Retinal pigment epithelial cell (primary cell): ENCODE results near the gene HSPB7.
"Not testable (repeated sequence)": the region's sequence is repeated elsewhere in the genome, so short reads cannot be mapped to it uniquely, and the experiment has no call there.

Experiments
- DNase-seq: peaks from one replicate; pipeline ENCODE4 v3.0.0-alpha.2; 2010; ENCODE audit warnings: low read depth
- H3K4me3 ChIP-seq: 2 replicates; pipeline ENCODE4 v1.5.1; 2011; ENCODE audit warnings: mild to moderate bottlenecking, low read length, control low read depth, moderate library complexity
- CTCF ChIP-seq: conservative IDR thresholded peaks from 2 replicates; pipeline ENCODE4 v1.5.1; 2011; ENCODE audit warnings: low read depth, low read length, control low read depth, inconsistent platforms

HSPB7 gene

GRCh38 chr1:16007671-16008341, 10.0 kb downstream of the HSPB7 start:
- no peak for DNase-seq
- no peak for TF ChIP-seq CTCF
- H3K4me3 ChIP-seq = no peak overlapping the region

- peak; percentile 11 for TF ChIP-seq CTCF
- no peak overlapping the region for H3K4me3 ChIP-seq
- no peak for DNase-seq
Measured at GRCh38 chr1:16006552-16007485, 11.0 kb downstream of the HSPB7 start.

GRCh38 chr1:16006010-16006409, 11.8 kb downstream of the HSPB7 start:
- TF ChIP-seq CTCF = no peak
- no peak overlapping the region for H3K4me3 ChIP-seq
- no peak for DNase-seq

GRCh38 chr1:16005597-16005996, 12.2 kb downstream of the HSPB7 start:
- TF ChIP-seq CTCF = no peak

GRCh38 chr1:16001274-16001673, 16.6 kb downstream of the HSPB7 start:
- not testable (repeated sequence) for DNase-seq, H3K4me3 ChIP-seq

More at GRCh38 chr1:16005597-16005996, 12.2 kb downstream of the HSPB7 start:
- DNase-seq = no peak
- H3K4me3 ChIP-seq = no peak overlapping the region

- DNase-seq = no peak
- H3K4me3 ChIP-seq = no peak overlapping the region
- TF ChIP-seq CTCF = no peak
Measured at GRCh38 chr1:15998929-15999328, 18.9 kb downstream of the HSPB7 start.

- no peak overlapping the region for H3K4me3 ChIP-seq
- no peak for DNase-seq
- TF ChIP-seq CTCF = no peak
Measured at GRCh38 chr1:15997637-15998280, 20.1 kb downstream of the HSPB7 start.
